ENCODE data around the gene ACOXL.

- no peak for TF ChIP-seq CTCF (IDR thresholded peaks at IDR 0.05)
- no peak for TF ChIP-seq POLR2A (IDR thresholded peaks at IDR 0.05)
These were observed 265.9 kb downstream of the ACOXL start for GRCh38 chr2:110998311-110998710.

Measured in testis (tissue), 2 donors.